Right lobe of liver (tissue), 4 donors: ENCODE data around the gene RPL29.

Experiments
- CTCF ChIP-seq, 4 donors: fragments of 200-600 bp in 3 of 4; fragments of 450-650 bp in 1 of 4; IDR thresholded peaks; one replicate each; pipeline versions ENCODE4 v1.5.1 to v1.8.0; 2016 to 2022; ENCODE audit warnings: antibody characterized with exemption in 4 of 4, mild to moderate bottlenecking in 2 of 4
- POLR2A ChIP-seq: fragments of 450-650 bp; IDR thresholded peaks from one replicate; pipeline ENCODE4 v1.6.1; 2017; ENCODE audit warnings: antibody characterized with exemption, mild to moderate bottlenecking
- donor health status: DM: no; HTN: no; CAD: no.
- donor health status: DM: no; HTN: no; CAD: no.
- donor health status: DM: no; HTN: yes; CAD: no.

DNA sequence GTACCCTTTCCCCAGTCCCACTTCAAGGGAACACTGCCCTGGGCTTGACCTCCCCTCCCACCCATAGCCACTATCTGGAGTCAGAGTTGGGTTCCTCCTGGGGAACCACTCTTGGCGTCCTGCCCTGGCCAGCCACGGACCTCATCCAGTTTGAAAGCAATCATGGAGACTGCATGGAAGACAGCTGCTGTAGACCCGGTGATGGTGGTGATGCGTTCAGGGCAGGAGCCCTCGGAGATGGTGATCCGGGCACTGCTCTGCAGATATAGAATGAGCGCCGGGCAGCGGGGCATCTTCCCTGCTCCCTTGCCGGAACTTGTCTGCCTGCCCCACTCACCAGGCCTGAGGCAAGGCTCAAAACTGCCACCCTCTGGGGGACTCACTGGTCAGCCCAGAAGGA lies 35.3 kb downstream of the RPL29 start:
- TF ChIP-seq CTCF (IDR thresholded peaks at IDR 0.05) (no peak), POLR2A (no peak)
